ENCODE results near the gene BCHE. TPM values are rescaled to one million over a fixed set of nuclear protein-coding genes. Genes with fewer than 3 reads are reported as not detected.
A peak's percentile ranks its signal among the peaks of the same experiment; 100 is the strongest.

Gene BCHE
- total and polyA plus RNA-seq, 2 of the 13 experiments (the other 11 are each of a cell fraction or from before 2014, with no cell fraction given) = not detected

- no peak for ATAC-seq
- WGBS (ENCODE audit: low lambda C conversion rate) = 50% methylated on average over 4 of the region's 7 CpGs
- POLR2A ChIA-PET = no interaction called here
Observed at GRCh38 chr3:165751637-165752036, 85.6 kb downstream of the BCHE start.

DNA sequence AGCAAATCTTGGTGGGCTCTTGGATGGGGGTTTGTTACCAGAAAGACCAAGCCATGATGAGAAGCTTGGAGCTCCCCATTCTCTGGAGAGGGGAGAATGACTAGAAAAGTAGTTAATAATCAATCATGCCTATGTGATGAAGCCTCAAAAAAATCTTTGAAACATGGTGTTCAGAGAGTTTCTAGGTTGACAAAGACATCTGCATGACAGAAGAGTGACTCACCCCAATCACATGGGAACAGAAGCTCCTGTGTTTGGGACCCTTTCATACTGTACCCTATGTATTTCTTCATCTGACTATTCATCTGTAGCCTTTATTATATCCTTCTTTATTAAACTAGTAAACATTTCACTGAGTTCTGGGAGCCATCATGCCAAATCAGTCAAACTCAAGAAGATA is 87.4 kb downstream of the BCHE start:
- FAIRE-seq = no peak
- no peak overlapping the region for H3K4me2 ChIP-seq (ENCODE audit: low read depth, low read length)
- in situ Hi-C loops (cut with HindIII; ENCODE audit: extremely low pct_ligation_motif_present, low pct_unique_long_range_greater_than_20kb) = no loop called here

More at GRCh38 chr3:165751637-165752036, 85.6 kb downstream of the BCHE start:
- Histone ChIP-seq H3K4me3 (replicated peaks in 1 of 3; ENCODE audit: insufficient read depth in 1 of 3, low read depth in 2 of 3, low read length in 3 of 3) (no peak overlapping the region), H4K20me1 (ENCODE audit: insufficient read depth, low read length) (no peaks in the 10 kb centered on the region), H3K9ac (ENCODE audit: insufficient read depth, low read depth, low read length) (no peak overlapping the region), H3K27ac (ENCODE audit: extremely low read length, insufficient read depth, low read length) (no peak overlapping the region), H3K9me3 (ENCODE audit: low read length) (no peaks in the 10 kb centered on the region), H3K27me3 (ENCODE audit: control insufficient read depth in 1 of 2, insufficient read depth in 2 of 2, low read length in 2 of 2) (no peaks in the 10 kb centered on the region; a peak in 1 of 5 replicates), H3K79me2 (ENCODE audit: insufficient read depth, low read length) (no peaks in the 10 kb centered on the region), H3K4me2 (ENCODE audit: low read depth, low read length) (no peak overlapping the region), H2AFZ (ENCODE audit: low read length) (no peak overlapping the region), H3K4me1 (ENCODE audit: insufficient read depth, low read length) (no peaks in the 10 kb centered on the region), H3K36me3 (replicated peaks in 1 of 2; ENCODE audit: control insufficient read depth in 1 of 2, insufficient read depth in 2 of 2, low read length in 2 of 2) (no peaks in the 10 kb centered on the region)
- FAIRE-seq (no peak), DNase-seq (ENCODE audit: low spot score) (no peak)
- intact Hi-C loops (cut with micrococcal nuclease; ENCODE audit: unreplicated experiment) = no loop called here
- no TSS peak for BruUV-seq (replicated peaks)
- in situ Hi-C loops (cut with HindIII; ENCODE audit: extremely low pct_ligation_motif_present, low pct_unique_long_range_greater_than_20kb) = no loop called here
- TF ChIP-seq LRRFIP1 (CRISPR knock-in tag; conservative IDR thresholded peaks at IDR 0.05) = no peak
- TF ChIP-seq ZBTB7B (CRISPR knock-in tag; IDR thresholded peaks at IDR 0.05) = no peak
- no peak for TF ChIP-seq ZNF382 (CRISPR knock-in tag; IDR thresholded peaks at IDR 0.05; ENCODE audit: borderline replicate concordance)
- CTCF ChIA-PET (ENCODE audit: low intra/inter-chr PET ratio, low total read pairs) = no interaction called here

More for the DNA sequence above, 87.4 kb downstream of the BCHE start:
- no peak; the same call in 2 of the 3 replicates for ATAC-seq
- ChIA-PET CTCF (ENCODE audit: low intra/inter-chr PET ratio, low total read pairs) (no interaction called here), POLR2A (no interaction called here)
- no peaks in the 10 kb centered on the region for H3K9me3 ChIP-seq (ENCODE audit: low read length)
- no peaks in the 10 kb centered on the region for H3K36me3 ChIP-seq (replicated peaks in 1 of 2; ENCODE audit: control insufficient read depth in 1 of 2, insufficient read depth in 2 of 2, low read length in 2 of 2)
- H3K27me3 ChIP-seq (ENCODE audit: control insufficient read depth in 1 of 2, insufficient read depth in 2 of 2, low read length in 2 of 2) = no peaks in the 10 kb centered on the region; a peak in 1 of 5 replicates
- H3K4me1 ChIP-seq (ENCODE audit: insufficient read depth, low read length) = no peaks in the 10 kb centered on the region
- no peak overlapping the region for H3K27ac ChIP-seq (ENCODE audit: extremely low read length, insufficient read depth, low read length)
- peak; percentile 21 for DNase-seq (ENCODE audit: low spot score)
- H4K20me1 ChIP-seq (ENCODE audit: insufficient read depth, low read length) = no peaks in the 10 kb centered on the region
- no peak overlapping the region for H2AFZ ChIP-seq (ENCODE audit: low read length)
- TF ChIP-seq ZNF660 (CRISPR knock-in tag; IDR thresholded peaks at IDR 0.05; ENCODE audit: borderline replicate concordance, low read depth) = no peak
- peak; percentile 37; the same call in 1 of the 2 replicates for TF ChIP-seq FOSL2 (CRISPR knock-in tag; IDR thresholded peaks at IDR 0.05)
- BruUV-seq (replicated peaks) = no TSS peak
- intact Hi-C loops (cut with micrococcal nuclease; ENCODE audit: unreplicated experiment) = no loop called here
- H3K9ac ChIP-seq (ENCODE audit: insufficient read depth, low read depth, low read length) = no peak overlapping the region
- no peak overlapping the region for H3K4me3 ChIP-seq (replicated peaks in 1 of 3; ENCODE audit: insufficient read depth in 1 of 3, low read depth in 2 of 3, low read length in 3 of 3)
- H3K79me2 ChIP-seq (ENCODE audit: insufficient read depth, low read length) = no peaks in the 10 kb centered on the region
